Activated CD4-positive, alpha-beta T cell treated with anti-CD3 and anti-CD28 coated beads for 24 hours (primary cell): ENCODE measurements around the gene CFAP74.
"Not testable (repeated sequence)": the region's sequence is repeated elsewhere in the genome, so short reads cannot be mapped to it uniquely, and the experiment has no call there.

Source experiments
- DNase-seq, 2 donors: peaks; one replicate each; pipeline ENCODE4 v3.0.0-alpha.2; 2020; ENCODE audit warnings: low read depth in 2 of 2

CFAP74 gene

GRCh38 chr1:1988061-1988945 is 15.3 kb downstream of the CFAP74 start:
- no peak for DNase-seq

DNA sequence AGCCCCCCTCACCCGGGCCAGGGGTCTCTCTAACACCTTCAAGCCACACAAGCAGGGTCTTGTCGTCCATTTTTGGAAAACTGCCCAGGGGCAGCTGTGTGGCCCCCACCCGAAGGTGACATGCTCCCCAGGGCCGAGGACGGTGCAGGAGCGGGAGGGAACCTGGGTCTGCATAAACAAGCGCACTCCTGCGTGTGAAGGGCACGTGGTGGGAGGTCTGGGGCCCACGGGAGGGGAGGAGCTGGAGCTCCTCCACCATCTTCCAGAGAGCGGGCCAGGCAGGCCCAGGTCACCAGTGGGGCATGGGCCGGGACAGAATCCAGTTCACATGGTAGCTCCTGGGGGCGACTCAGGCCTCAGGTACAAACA is 16.5 kb downstream of the CFAP74 start:
- no peak for DNase-seq

DNA sequence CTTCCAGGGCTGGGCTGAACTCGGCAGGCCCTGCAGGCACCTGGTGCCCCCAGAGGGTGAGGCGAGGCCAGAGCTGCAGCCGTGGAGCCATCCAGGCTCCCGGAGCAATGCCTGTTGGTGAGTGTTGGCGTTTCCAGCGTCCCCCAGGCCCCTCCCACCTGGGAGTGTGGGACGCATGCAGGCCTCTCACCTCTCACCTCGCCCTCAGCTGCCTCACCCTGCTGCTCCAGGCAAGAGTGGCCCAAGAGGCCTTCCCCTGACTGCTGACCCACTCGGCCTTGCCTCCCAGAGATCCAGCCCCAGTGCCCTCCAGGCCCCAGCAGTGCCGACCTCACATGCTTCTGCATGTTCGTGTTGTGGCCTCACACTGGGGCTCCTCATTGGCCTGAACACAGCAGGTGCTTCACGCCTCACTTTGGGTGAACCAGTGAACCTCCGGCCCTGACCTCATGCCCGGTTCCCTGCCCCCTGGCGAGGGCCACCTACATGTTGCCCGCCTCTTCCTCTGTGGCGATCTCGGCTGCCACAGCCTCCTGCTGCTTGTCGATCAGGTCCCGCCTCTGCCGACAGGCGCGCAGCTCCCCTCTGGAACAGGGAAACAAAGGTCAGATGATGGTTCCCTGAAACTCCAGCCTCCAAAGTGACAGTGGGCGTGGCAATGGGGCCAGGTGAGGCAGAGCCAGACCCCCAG is 17.0 kb downstream of the CFAP74 start:
- DNase-seq, result no peak

GRCh38 chr1:1985375-1986050 is 18.1 kb downstream of the CFAP74 start:
- no peak for DNase-seq

DNA sequence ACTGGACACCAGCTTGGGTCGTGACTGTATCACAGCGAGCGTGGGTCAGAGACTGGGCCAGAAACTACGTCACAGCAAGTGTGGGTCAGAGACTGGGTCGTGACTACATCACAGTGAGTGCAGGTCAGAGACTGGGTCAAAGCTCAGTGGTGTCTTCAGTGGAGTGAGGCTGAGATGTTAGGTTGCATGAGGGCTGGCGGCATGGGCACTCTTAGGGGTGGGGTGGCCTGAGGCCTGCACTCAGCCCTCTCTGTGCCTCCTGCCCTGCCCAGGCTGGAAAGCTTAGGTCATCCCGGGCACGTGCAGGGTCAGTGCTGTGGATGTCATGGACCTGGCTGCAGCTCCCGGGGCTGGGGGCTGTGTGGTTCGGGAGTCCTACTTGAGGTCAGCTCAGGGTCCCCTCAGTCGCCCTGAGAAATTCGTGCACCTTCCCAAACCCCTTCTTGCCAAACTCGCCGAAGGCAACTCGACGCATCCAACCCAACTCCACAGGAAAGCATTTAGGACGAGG is 19.0 kb downstream of the CFAP74 start:
- DNase-seq, result no peak

DNA sequence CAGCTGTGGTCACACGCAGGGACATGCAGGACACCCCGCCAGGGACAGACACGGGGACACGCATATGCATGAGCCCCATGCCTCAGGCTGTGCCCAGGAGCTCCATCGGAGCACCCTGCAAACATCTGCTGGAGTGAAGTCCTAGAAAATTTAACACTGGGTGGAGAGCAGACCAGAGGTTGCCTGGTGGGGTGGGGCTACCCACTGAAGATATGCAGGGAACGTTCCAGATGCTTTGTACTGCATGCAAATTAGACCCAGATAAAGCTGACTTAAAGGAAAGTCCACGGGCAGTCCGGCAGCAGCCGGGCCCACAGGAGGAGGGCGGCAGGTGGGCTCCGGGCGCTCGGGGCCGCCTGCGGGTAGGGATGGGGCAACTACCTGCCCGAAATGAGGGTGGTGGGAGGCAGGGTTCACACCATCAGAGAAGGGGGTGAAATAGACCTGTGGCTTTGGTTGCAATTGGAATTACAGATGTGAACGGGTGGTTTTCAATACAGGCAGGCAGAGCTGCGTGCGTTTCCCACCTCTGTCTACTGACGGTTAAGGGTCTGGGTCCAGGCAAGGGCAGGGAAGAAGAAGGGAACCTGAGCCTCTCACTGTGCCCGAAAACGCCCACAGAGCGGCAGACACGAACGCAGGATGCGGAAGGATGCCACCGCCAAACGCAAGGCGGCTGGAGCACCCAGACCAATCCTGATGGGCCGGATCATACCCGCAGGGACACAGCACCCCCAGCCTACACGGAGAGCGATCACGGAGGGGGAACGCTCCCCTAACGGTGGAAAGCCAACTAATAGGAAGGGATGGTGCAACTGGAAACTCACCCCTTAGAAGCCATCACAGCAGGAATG is 21.0 kb downstream of the CFAP74 start:
- DNase-seq, result no peak

DNA sequence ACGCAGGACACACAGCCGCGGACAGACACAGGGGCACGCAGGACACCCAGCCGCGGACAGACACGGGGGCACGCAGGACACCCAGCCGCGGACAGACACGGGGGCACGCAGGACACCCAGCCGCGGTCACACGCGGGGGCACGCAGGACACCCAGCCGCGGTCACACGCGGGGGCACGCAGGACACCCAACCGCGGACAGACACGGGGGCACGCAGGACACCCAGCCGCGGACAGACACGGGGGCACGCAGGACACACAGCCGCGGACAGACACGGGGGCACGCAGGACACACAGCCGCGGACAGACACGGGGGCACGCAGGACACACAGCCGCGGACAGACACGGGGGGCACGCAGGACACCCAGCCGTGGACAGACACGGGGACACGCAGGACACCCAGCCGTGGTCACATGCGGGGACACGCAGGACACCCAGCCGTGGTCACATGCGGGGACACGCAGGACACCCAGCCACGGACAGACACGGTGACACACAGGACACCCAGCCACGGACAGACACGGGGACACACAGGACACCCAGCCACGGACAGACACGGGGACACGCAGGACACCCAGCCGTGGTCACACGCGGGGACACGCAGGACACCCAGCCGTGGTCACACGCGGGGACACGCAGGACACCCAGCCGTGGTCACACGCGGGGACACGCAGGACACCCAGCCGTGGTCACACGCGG is 21.8 kb downstream of the CFAP74 start:
- DNase-seq, result not testable (repeated sequence)

- no peak for DNase-seq
These were observed 22.5 kb downstream of the CFAP74 start for GRCh38 chr1:1981142-1981500.

DNA sequence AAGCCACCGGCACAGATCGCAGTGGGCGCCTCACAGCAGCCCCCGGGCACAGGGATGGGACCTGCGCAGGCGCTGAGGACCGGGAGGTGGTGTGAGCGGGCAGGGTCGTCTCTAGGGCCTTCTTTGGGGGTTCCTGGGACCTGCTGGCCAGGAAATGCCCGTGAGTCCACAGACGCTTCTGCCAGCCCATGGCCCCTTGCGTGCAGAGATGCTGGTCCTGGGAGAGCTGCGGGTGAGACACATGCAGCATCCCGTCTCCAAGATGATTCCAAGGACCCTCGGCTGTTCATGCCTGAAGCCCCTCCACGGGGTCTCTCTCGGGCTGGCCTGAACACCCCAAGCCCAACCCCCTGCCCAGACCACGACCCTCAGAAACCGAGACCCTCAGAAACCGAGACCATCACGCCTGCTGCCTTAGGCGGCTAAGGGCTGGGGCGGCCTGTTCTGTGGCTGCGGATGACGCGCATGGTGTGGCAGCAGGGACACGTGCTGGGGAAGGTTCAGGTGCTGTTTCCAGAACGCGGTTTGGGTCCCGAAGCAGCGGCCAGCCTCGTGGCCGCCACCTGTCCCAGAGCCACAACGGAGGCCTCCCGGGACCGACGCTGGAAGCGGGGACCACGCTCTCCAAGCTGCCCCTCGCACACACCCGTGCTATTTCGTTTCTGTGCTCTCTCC is 23.0 kb downstream of the CFAP74 start:
- no peak for DNase-seq

- no peak for DNase-seq
These were observed 24.0 kb downstream of the CFAP74 start for GRCh38 chr1:1979482-1980165.

DNA sequence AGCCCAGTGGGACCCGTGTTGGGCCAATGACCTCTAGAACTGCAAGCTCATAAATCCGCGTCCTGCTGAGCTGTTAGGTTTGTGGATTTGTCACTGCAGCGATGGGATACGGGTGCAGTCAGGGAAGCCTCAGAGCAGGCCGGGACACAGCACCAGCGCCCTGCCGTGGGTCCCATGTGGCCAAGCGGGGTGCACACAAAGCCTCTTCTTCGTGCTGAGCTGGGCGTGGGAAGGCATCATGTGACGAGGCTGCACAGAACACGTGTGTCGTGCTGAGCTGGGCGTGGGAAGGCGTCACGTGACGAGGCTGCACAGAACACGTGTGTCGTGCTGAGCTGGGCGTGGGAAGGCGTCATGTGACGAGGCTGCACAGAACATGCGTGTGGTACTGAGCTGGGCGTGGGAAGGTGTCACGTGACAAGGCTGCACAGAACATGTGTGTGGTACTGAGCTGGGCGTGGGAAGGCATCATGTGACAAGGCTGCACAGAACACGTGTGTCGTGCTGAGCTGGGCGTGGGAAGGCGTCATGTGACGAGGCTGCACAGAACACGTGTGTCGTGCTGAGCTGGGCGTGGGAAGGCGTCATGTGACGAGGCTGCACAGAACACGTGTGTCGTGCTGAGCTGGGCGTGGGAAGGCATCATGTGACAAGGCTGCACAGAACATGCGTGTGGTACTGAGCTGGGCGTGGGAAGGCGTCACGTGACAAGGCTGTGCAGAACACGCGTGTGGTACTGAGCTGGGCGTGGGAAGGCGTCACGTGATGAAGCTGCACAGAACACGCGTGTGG is 24.7 kb downstream of the CFAP74 start:
- not testable (repeated sequence) for DNase-seq

DNA sequence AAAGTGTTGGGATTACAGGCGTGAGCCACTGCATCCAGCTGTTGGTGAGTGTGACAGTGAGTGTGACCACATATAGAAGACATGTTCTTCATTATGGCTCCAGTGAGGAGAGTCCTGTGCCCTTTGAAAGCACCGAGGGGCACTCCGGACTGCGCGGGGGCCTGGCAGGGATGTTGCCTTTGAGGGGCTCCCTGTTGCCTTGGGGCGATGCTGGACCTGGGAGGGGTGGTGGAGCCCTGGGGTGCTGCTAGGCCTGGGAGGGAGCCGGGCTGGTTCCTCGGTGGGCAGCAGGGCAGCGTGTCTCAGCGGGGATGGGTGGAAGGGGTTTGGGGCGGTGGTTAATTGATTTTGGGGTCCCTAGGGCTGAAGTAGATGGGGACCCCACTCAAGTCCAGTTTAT is 25.5 kb downstream of the CFAP74 start:
- no peak for DNase-seq

GRCh38 chr1:1976031-1976430 is 27.6 kb downstream of the CFAP74 start:
- no peak for DNase-seq

DNA sequence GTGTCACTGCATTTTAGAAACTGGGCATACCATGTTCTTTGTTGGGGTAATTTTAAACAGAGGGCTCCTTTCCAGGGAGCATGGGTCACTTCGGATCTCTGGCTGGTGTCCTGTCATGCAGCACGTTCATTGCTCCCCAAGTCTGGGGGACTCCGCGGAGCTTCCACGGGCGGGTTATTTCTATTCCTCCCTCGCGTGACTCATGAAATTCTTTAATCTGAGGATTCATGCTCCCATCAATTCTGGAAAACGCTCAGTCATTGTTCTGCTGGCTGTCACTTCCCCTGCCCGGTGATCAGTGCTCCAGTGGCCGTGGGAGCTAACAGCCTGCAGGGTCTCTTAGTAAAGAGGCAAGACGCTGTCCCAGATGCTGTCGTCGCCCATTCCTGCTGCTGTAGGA is 28.1 kb downstream of the CFAP74 start:
- no peak for DNase-seq

GRCh38 chr1:1974834-1975233 is 28.8 kb downstream of the CFAP74 start:
- DNase-seq, result no peak

GRCh38 chr1:1973716-1974642 is 29.6 kb downstream of the CFAP74 start:
- DNase-seq, result no peak

- DNase-seq, result no peak
These were observed 30.4 kb downstream of the CFAP74 start for GRCh38 chr1:1972976-1973715.
